ENCODE data around the gene SMC1A.

- TF ChIP-seq CTCF (IDR thresholded peaks at IDR 0.05) (no peak), POLR2A (IDR thresholded peaks at IDR 0.05) (no peak)
Measured at GRCh38 chrX:53438174-53438831, 15.8 kb upstream of the SMC1A start.
